T-helper 1 cell treated with Interleukin-12 subunit alpha and Interleukin-12 subunit beta and Interleukin-4 antibody, amounts not matched to agents 30 μg/mL and 1 μg/mL, for 36 hours (primary cell): ENCODE data around the gene GIMAP2.
A peak's percentile ranks its signal among the peaks of the same experiment; 100 is the strongest.

Source experiments
- H3K27ac Mint-ChIP-seq: one replicate; pipeline ENCODE4 v1.8.0; 2021; ENCODE audit warnings: mild to moderate bottlenecking, mixed read lengths
- H3K27me3 Mint-ChIP-seq: one replicate; pipeline ENCODE4 v1.8.0; 2021; ENCODE audit warnings: low read depth, mixed read lengths
- H3K36me3 Mint-ChIP-seq: one replicate; pipeline ENCODE4 v1.8.0; 2021; ENCODE audit warnings: low read depth, mixed read lengths
- H3K4me1 Mint-ChIP-seq: one replicate; pipeline ENCODE4 v1.8.0; 2021; ENCODE audit warnings: low read depth, mixed read lengths
- H3K4me3 Mint-ChIP-seq: one replicate; pipeline ENCODE4 v1.8.0; 2021; ENCODE audit warnings: mild to moderate bottlenecking, moderate library complexity, mixed read lengths
- H3K9me3 Mint-ChIP-seq: one replicate; pipeline ENCODE4 v1.8.0; 2021; ENCODE audit warnings: mixed read lengths

The GIMAP2 gene

GRCh38 chr7:150733482-150734095 lies 48.1 kb downstream of the GIMAP2 start:
- no peaks in the 10 kb centered on the region for H3K27me3 Mint-ChIP-seq
- H3K4me3 Mint-ChIP-seq: peak overlapping the region; percentile 56
- H3K9me3 Mint-ChIP-seq: peaks cover 9% of the 10 kb centered on the region
- peaks cover 71% of the 10 kb centered on the region for H3K4me1 Mint-ChIP-seq
- peaks cover 30% of the 10 kb centered on the region for H3K36me3 Mint-ChIP-seq
- peak overlapping the region; percentile 94 for H3K27ac Mint-ChIP-seq

GRCh38 chr7:150734254-150734653 lies 48.7 kb downstream of the GIMAP2 start:
- Mint-ChIP-seq H3K27ac (peak overlapping the region; percentile 94), H3K4me1 (peaks cover 69% of the 10 kb centered on the region), H3K27me3 (no peaks in the 10 kb centered on the region), H3K9me3 (peaks cover 4% of the 10 kb centered on the region), H3K4me3 (peak overlapping the region; percentile 31), H3K36me3 (peaks cover 33% of the 10 kb centered on the region)

- peak overlapping the region; percentile 95 for H3K4me3 Mint-ChIP-seq
- no peaks in the 10 kb centered on the region for H3K27me3 Mint-ChIP-seq
- peak overlapping the region; percentile 94 for H3K27ac Mint-ChIP-seq
- H3K36me3 Mint-ChIP-seq: peaks cover 37% of the 10 kb centered on the region
- peaks cover 62% of the 10 kb centered on the region for H3K4me1 Mint-ChIP-seq
- H3K9me3 Mint-ChIP-seq: no peaks in the 10 kb centered on the region
Observed at GRCh38 chr7:150735596-150736358, 50.3 kb downstream of the GIMAP2 start.

GRCh38 chr7:150736864-150737263 lies 51.4 kb downstream of the GIMAP2 start:
- H3K9me3 Mint-ChIP-seq: no peaks in the 10 kb centered on the region
- H3K4me1 Mint-ChIP-seq: peaks cover 64% of the 10 kb centered on the region
- H3K4me3 Mint-ChIP-seq: peak overlapping the region; percentile 95
- H3K27me3 Mint-ChIP-seq: no peaks in the 10 kb centered on the region
- H3K27ac Mint-ChIP-seq: peak overlapping the region; percentile 94
- H3K36me3 Mint-ChIP-seq: peaks cover 44% of the 10 kb centered on the region

- Mint-ChIP-seq H3K4me3 (peak within 1 kb of the TSS; percentile 95), H3K4me1 (peaks cover 65% of the 10 kb centered on the region), H3K9me3 (no peaks in the 10 kb centered on the region), H3K36me3 (peaks cover 49% of the 10 kb centered on the region), H3K27ac (peak within 1 kb of the TSS; percentile 94), H3K27me3 (no peaks in the 10 kb centered on the region)
Observed at GRCh38 chr7:150737265-150738055, 52.0 kb downstream of the GIMAP2 start, which contains the start of gene GIMAP5. TSS of gene GIMAP5 (plus strand) at chr7:150737418. CDS start at chr7:150740885, 3,467 bp downstream.

- Mint-ChIP-seq H3K4me3 (peak overlapping the region; percentile 95), H3K4me1 (peaks cover 64% of the 10 kb centered on the region), H3K27me3 (no peaks in the 10 kb centered on the region), H3K27ac (peak overlapping the region; percentile 94), H3K36me3 (peaks cover 56% of the 10 kb centered on the region), H3K9me3 (no peaks in the 10 kb centered on the region)
Observed at GRCh38 chr7:150738092-150738491, 52.6 kb downstream of the GIMAP2 start.

GRCh38 chr7:150738591-150739001 lies 53.1 kb downstream of the GIMAP2 start:
- Mint-ChIP-seq H3K4me1 (peaks cover 64% of the 10 kb centered on the region), H3K27me3 (no peaks in the 10 kb centered on the region), H3K9me3 (no peaks in the 10 kb centered on the region), H3K27ac (peak overlapping the region; percentile 94), H3K36me3 (peaks cover 61% of the 10 kb centered on the region), H3K4me3 (peak overlapping the region; percentile 95)

GRCh38 chr7:150739033-150739432 lies 53.5 kb downstream of the GIMAP2 start:
- Mint-ChIP-seq H3K9me3 (no peaks in the 10 kb centered on the region), H3K27me3 (no peaks in the 10 kb centered on the region), H3K4me1 (peaks cover 63% of the 10 kb centered on the region), H3K27ac (peak overlapping the region; percentile 94), H3K36me3 (peaks cover 65% of the 10 kb centered on the region), H3K4me3 (peak overlapping the region; percentile 95)

- H3K27ac Mint-ChIP-seq: peak overlapping the region; percentile 94
- peak overlapping the region; percentile 95 for H3K4me3 Mint-ChIP-seq
- peaks cover 75% of the 10 kb centered on the region for H3K36me3 Mint-ChIP-seq
- no peaks in the 10 kb centered on the region for H3K27me3 Mint-ChIP-seq
- no peaks in the 10 kb centered on the region for H3K9me3 Mint-ChIP-seq
- H3K4me1 Mint-ChIP-seq: peaks cover 63% of the 10 kb centered on the region
Observed at GRCh38 chr7:150740053-150740452, 54.5 kb downstream of the GIMAP2 start.

- Mint-ChIP-seq H3K27me3 (no peaks in the 10 kb centered on the region), H3K9me3 (no peaks in the 10 kb centered on the region), H3K36me3 (peaks cover 90% of the 10 kb centered on the region), H3K4me1 (peaks cover 64% of the 10 kb centered on the region), H3K27ac (peak overlapping the region; percentile 94), H3K4me3 (peak overlapping the region; percentile 95)
Observed at GRCh38 chr7:150742286-150742968, 56.9 kb downstream of the GIMAP2 start.
